AG09319 (cell line): ENCODE data around the gene POU2AF3.
"Not testable (repeated sequence)": the region's sequence is repeated elsewhere in the genome, so short reads cannot be mapped to it uniquely, and the experiment has no call there.

ENCODE experiments used
- DNase-seq: peaks from one replicate; pipeline ENCODE4 v3.0.0-alpha.2; 2010; ENCODE audit warnings: low read depth; ENCODE audit errors: extremely low read depth
- CTCF ChIP-seq: IDR thresholded peaks from 2 replicates; pipeline ENCODE4 v1.5.1; 2011; ENCODE audit warnings: low read depth, mild to moderate bottlenecking, inconsistent platforms, low read length, moderate library complexity

Gene POU2AF3

DNA sequence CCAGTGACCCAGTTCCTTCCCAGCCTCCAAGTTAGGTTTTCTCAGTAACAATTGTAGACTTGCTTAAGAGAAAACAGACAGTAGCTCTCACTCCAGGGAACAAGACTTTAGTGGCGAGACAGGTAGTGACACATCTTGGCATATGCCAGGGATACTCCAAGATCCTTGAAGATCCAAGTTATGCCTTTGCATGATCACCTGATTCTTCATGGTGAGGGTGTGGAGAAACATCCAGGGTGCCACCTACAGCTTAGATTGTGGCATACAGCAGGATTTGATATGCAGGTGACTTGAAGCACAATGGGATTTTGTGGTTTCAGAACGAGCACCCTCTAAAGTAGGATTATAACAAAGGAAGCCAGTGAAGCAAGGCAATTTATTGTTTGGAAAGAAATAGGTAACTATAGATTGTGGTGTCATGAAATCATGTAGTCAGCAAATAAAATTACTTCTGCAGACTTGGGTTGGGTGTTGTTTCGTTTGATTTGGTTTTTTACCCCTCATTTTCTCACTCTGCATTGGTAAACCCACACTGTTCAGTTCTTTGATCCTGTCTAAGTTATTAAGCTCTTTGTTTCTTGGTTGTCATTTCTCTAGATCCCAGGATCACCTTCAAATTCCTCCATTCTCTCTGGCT lies 9.2 kb downstream of the POU2AF3 start:
- no peak for TF ChIP-seq CTCF
- no peak for DNase-seq

- TF ChIP-seq CTCF, result no peak
- no peak for DNase-seq
Observed at GRCh38 chr11:111308140-111308539, 9.8 kb downstream of the POU2AF3 start.

- DNase-seq, result no peak
- no peak for TF ChIP-seq CTCF
Observed at GRCh38 chr11:111309215-111309915, 11.0 kb downstream of the POU2AF3 start.

- DNase-seq, result no peak
- no peak for TF ChIP-seq CTCF
Observed at GRCh38 chr11:111310088-111310487, 11.7 kb downstream of the POU2AF3 start.

DNA sequence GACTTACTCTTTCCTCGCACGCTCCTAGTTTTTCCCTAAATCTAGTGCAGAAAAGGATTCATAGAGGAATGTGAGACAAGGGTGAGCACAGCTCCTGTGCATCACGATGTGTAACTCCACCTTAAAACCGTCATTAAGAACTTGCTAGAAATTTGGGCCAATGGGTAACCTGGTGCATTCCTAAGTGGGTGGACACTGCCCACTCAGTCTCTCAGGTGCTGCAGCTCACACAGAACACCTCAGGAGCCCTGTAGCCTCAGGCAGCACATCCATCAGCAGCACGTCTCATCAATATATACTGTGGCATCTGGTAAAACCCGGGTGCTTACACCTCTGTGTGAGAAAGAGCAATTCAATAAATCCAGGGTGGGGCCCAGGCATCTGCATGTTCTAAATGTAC lies 12.4 kb downstream of the POU2AF3 start:
- no peak for TF ChIP-seq CTCF
- no peak for DNase-seq

GRCh38 chr11:111312076-111312475 lies 13.7 kb downstream of the POU2AF3 start:
- TF ChIP-seq CTCF, result no peak
- DNase-seq, result no peak

- DNase-seq, result no peak
- no peak for TF ChIP-seq CTCF
Observed at GRCh38 chr11:111319296-111319695, 20.9 kb downstream of the POU2AF3 start.

- DNase-seq, result not testable (repeated sequence)
Observed at GRCh38 chr11:111320199-111320598, 21.9 kb downstream of the POU2AF3 start.
